Embryonic facial prominence (tissue), 1 donor: ENCODE data around the gene ISCU.

Experiments
- DNase-seq: peaks from one replicate; pipeline ENCODE4 v3.0.0-alpha.2; 2016; ENCODE audit errors: extremely low spot score

Gene ISCU

DNA sequence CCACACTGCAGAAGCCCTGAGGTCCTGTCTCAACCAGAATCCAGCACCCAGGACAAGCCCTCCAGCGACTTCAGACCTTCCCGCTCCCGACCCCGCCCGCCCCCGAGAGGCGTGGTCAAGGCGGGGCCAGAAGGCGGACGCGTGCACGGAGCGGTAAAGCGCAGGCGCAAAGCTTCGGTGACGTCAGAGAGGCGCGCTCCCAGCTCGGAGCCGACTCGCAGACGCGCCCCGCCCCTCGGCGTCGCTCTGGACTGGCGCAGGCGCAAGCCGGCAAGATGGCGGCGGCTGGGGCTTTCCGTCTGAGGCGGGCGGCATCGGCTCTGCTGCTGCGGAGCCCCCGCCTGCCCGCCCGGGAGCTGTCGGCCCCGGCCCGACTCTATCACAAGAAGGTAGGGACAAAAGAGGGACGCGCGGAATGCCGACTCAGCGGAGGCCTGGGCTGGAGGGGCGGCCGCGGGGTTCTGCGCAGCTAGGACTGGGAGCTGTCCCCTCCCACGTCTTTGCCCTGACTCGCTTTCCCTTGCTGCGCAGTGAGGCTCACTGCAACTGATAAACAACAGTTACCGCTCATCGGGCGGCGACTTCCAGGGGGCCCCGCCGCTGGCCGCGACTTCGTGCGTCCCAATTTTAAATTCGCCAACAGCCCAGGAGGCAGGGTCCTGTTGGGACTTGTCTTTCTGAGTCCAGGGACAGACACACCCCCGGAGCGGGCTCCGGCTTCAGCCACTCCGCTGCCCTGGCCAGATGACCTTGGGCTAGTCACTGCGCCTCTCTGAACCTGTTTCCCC is at the start of gene ISCU:
ISCU (plus strand) TSS at position 249 of the 788 bp plus-strand sequence; CDS start at position 276, 27 bp downstream.
- peak; percentile 93 for DNase-seq

DNA sequence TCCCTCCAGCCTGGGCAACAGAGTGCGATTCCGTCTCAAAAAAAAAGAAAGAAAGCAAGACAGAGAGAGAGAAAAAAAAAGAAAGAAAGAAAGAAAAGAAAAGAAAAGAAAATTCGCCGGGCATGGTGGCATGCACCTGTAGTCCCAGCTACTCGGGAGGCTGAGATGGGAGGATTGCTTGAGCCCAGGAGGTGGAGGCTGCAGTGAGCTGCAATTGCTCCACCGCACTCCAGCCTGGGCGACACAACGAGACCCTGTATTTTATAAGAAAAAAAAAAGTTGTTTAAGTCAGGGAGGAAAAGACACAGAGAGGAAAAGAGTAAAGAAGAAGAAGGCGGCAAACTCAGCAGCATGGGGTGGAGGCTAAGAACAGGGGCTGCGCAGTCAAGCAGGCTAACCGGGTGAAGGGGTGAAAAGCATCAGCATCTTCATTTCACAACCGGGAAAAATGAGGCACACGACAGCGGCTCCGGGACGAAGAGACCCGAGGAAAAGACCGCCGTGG is 47.9 kb upstream of the ISCU start:
- no peak for DNase-seq

- DNase-seq: peak; percentile 96
Measured at GRCh38 chr12:108514973-108515814, 47.2 kb upstream of the ISCU start, which contains the start of gene FICD. Gene FICD, plus strand, starts transcription at chr12:108515277. Its CDS starts 1,696 bp downstream, at chr12:108516973.

DNA sequence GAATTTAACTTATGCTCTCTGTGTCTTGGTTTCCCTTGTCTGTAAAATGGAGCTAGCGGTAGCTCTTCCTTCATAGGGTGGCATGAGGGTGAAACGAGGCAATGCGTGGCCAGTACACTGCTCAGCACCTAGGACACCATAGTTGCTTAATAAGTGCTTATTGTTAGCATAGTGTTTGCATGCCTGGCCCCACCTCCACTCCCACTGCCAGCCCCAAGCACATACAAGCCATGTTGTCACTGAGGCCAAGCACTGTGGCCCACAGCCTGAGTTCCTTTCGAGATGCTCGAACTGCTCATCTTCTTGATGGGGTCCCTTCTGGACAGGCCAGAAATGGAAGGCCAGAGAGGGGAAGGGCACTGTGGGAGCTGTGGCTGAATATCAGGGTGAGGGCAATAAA is 46.5 kb upstream of the ISCU start:
- DNase-seq: no peak

DNA sequence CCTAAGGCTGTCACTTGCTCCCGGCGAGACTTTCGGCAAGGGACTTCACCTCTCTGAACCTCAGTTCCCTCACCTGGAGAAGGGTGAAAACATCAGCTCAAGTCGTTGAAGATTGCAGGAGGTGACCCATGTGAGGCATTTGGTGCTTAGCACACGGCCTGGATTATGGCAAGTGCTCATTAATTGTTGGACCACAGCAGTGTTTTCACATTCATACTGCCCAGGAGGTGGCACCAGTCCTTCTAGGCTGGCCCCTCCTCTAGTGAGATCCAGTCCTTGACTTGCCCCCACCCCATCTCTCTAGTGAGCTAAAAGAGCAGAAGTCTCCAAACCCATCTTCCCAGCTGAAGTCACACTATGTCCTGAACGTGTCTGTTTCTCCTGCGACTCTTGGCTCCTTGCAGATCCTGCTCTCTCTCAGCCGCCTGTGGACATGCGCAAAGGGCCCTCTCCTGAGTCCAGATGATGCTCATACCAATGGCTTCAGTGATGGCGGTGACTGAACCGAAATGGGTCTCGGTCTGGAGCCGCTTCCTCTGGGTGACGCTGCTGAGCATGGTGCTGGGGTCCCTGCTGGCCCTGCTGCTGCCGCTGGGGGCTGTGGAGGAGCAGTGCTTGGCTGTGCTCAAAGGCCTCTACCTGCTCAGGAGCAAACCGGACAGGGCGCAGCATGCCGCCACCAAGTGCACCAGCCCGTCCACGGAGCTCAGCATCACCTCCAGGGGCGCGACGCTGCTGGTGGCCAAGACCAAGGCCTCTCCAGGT is 45.7 kb upstream of the ISCU start:
- no peak for DNase-seq

- no peak for DNase-seq
Measured at GRCh38 chr12:108517288-108518100, 44.9 kb upstream of the ISCU start.

DNA sequence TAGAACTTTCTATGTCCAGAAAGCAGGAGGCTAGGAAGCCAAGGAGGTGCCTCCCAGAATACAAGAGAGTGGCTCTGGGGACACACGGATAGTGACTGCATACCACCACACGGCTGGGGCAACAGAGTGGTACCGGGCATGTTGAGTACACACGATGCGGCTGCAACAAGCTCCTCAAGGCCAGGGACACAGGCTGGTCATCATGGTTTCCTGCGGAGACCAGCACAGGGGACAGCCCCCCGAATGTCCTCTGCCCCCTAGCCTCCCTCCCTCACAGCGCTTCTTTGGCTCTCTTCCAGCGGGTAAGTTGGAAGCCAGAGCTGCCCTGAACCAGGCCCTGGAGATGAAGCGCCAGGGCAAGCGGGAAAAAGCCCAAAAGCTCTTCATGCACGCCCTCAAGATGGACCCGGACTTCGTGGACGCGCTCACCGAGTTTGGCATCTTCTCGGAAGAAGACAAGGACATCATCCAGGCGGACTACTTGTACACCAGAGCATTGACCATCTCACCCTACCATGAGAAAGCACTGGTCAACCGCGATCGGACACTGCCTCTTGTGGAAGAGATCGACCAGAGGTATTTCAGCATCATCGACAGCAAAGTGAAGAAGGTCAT is 44.2 kb upstream of the ISCU start:
- DNase-seq: no peak

- DNase-seq: no peak
Measured at GRCh38 chr12:108518716-108519496, 43.5 kb upstream of the ISCU start.

- no peak for DNase-seq
Measured at GRCh38 chr12:108519558-108519957, 42.8 kb upstream of the ISCU start.

DNA sequence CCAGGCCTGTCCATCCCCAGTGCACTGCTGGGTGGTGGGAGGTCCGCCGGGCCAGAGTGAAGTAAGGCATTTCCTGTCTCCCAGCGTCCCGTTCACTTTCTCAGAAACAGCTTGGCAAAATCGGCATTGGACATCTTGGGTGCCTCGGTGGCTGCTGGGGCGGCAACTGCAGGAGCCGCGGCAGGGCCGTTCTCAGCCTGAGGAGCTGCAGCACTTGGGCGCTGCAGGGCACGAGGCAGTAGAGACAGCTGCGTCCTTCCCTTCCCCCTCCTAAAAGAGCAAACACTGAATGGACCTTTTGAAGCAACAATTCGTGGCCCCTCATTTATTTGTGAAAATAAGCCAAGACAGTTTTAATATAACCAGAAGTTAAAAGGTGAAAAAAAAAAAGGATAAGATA is 39.0 kb upstream of the ISCU start:
- no peak for DNase-seq

DNA sequence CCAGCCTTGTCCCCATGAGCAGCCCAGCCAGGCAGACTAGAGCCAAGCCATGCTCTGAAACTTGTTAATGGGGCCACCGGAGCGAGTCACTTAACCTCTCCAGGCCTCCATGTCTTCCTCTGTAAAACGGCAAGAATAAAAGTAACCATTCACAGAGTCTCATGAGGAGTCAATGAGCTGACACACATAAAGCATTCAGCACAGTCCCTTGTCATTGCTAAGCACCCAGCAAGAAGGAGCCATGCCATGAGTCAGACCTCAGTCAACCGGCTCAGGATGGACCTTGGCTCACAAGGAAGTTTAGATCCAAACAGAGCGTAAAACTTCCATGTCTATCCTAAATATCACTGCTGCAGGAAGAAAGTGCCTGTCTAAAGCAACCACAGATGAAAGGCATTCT is 36.7 kb upstream of the ISCU start:
- DNase-seq: no peak

DNA sequence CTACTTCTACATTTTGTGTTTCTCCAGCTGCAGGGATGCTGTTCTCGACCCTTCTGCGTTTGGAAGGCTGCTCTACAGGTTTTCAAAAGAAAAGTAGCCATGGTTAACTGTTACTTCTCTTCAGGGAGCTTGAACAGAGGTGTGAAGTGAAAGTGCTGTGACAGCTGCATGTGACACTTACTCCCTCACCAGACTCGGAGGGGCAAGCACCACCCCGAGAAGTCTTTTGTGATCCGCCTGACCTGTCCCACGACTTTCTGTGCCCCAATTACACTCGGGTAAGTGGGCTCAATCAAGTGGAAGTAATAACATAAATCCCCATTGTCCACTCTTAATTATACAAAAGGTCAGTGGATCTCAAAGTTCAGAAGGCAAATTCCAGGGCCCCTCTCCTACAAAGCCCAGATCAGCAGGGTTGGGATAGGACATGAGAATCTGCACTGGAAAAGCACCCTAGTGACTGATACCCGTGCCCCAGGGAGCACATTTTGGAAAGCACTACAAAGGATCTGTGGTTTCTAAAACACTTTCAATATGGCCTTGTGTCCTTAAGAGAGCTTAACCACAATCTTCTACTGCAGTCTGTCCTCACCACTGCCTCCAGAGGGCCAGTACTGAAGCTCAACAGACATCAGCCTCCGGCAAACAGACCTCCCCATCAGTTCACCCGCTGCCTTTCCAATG is 35.8 kb upstream of the ISCU start:
- no peak for DNase-seq

DNA sequence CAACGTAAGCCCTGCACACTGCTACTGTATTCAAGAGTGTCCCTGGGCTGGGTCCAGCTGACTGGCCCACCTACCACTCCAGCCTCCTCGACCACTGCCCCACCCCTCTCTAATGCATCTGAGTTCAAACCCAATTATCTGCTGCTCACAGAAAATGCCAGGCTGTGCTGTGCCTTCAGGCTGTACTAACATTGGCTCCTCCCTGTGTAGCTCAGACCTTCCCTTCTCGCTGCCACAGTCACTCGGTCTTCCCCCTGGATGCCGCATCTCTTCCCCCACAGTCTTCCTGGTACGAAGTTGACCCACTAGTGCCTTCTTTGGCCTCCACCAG is 35.3 kb upstream of the ISCU start:
- no peak for DNase-seq

DNA sequence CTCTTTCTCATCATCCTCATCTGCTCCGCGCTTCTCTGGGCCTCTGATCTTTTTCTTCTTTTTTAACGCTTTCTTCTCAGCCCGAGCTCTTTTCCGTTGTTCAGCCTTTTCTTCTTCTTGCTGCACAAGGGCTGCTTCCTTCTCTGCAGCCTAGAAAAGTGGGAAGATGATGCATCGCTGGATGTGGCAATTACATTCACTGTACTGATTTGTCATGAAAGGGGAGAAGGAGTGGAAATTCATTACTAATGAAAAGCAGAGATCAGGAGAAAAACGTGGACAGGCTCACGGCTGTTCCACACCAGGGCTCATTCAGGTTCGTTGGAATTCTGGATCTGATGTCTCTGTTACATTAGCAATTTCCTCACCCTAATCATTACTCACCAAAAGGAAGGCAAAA is 32.2 kb upstream of the ISCU start:
- no peak for DNase-seq

- DNase-seq: no peak
Measured at GRCh38 chr12:108531929-108532848, 30.2 kb upstream of the ISCU start.

- DNase-seq: no peak
Measured at GRCh38 chr12:108538146-108538545, 24.2 kb upstream of the ISCU start.

DNA sequence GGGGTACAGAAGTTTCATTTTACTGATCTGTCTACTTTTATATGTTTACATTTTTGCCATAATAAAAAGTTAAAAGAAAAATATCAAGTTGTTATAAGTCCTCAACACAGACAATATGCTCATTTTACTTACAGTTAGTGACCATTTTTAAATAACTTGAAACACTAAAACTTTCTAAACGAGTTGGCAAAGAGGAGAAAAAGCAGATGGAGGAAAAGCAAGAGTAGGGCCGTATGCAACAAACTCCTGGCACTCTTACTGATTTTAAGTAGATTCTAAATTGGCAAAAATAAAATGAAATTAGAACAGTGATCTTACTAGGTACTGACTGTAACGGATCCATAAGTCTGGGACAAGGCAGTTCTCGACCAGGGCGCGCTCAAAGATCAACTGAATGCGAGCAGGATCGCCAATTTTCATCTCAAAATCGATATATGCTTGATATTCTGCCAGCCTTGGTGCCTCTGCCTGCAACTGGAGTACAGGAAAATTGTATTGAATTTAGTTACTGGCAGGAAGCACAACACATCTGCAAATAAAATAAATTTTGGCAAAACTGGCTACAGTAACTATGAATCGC is 23.7 kb upstream of the ISCU start:
- DNase-seq: no peak

DNA sequence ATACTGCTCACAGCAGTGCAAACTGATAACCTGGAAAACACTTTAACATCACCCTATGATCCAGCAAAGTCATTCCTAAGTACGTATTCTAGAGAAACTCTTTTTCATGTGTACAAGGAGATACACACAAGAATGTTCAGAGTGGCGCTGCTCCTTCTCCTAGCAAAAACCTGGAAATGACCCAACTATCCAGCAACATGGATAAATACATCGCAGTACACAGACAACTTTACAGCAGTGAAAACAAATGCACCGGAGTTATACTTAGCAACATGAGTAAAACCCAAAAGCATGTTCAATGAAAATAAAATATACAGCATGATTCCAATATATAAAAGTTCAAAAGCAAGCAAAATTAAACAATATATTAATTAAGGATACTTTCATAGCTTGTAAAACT is 20.1 kb upstream of the ISCU start:
- DNase-seq: no peak
